OCI-LY1 (cell line): ENCODE measurements around the gene RANBP10.

ENCODE experiments used
- EZH2 ChIP-seq: fragments of 200-600 bp; sonication (generic), shearing (Covaris generic); IDR thresholded peaks from 2 replicates; pipeline ENCODE4 v1.8.0; 2017; ENCODE audit warnings: borderline replicate concordance, mixed run types, mild to moderate bottlenecking, antibody characterized with exemption, low read length, moderate library complexity, mixed read lengths
- TF ChIP-seq, protein P1 (sequence below): fragments of 200-600 bp; sonication (generic), shearing (Covaris generic); IDR thresholded peaks from 2 replicates; pipeline ENCODE4 v1.5.1; 2017; ENCODE audit warnings: mild to moderate bottlenecking, antibody characterized with exemption, low read length, moderate library complexity, mixed read lengths

- TF ChIP-seq, protein P1, sequence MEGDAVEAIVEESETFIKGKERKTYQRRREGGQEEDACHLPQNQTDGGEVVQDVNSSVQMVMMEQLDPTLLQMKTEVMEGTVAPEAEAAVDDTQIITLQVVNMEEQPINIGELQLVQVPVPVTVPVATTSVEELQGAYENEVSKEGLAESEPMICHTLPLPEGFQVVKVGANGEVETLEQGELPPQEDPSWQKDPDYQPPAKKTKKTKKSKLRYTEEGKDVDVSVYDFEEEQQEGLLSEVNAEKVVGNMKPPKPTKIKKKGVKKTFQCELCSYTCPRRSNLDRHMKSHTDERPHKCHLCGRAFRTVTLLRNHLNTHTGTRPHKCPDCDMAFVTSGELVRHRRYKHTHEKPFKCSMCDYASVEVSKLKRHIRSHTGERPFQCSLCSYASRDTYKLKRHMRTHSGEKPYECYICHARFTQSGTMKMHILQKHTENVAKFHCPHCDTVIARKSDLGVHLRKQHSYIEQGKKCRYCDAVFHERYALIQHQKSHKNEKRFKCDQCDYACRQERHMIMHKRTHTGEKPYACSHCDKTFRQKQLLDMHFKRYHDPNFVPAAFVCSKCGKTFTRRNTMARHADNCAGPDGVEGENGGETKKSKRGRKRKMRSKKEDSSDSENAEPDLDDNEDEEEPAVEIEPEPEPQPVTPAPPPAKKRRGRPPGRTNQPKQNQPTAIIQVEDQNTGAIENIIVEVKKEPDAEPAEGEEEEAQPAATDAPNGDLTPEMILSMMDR, result no peak
- TF ChIP-seq EZH2, result no peak
These were observed 1.4 kb downstream of the RANBP10 start for GRCh38 chr16:67804853-67805542.
